GM21515 (cell line): ENCODE measurements around the gene EFNA2.
"Not testable (repeated sequence)": the region's sequence is repeated elsewhere in the genome, so short reads cannot be mapped to it uniquely, and the experiment has no call there.

Source experiments
- ATAC-seq: cut with Tn5 transposase; IDR thresholded peaks from one replicate; pipeline ENCODE4 v1.9.1; 2021; ENCODE audit not compliant: unreplicated experiment

EFNA2 gene

GRCh38 chr19:1295169-1296012, 9.7 kb downstream of the EFNA2 start:
- no peak for ATAC-seq

- no peak for ATAC-seq
Measured at GRCh38 chr19:1296078-1296477, 10.4 kb downstream of the EFNA2 start.

- no peak for ATAC-seq
Measured at GRCh38 chr19:1296575-1297271, 11.1 kb downstream of the EFNA2 start.

GRCh38 chr19:1298235-1298634, 12.6 kb downstream of the EFNA2 start:
- no peak for ATAC-seq

GRCh38 chr19:1299801-1300200, 14.1 kb downstream of the EFNA2 start:
- ATAC-seq, result no peak

- ATAC-seq, result no peak
Measured at GRCh38 chr19:1300744-1301490, 15.2 kb downstream of the EFNA2 start.

GRCh38 chr19:1302533-1303239, 17.0 kb downstream of the EFNA2 start:
- ATAC-seq, result no peak

- ATAC-seq, result no peak
Measured at GRCh38 chr19:1304197-1304924, 18.7 kb downstream of the EFNA2 start.

GRCh38 chr19:1305354-1305753, 19.7 kb downstream of the EFNA2 start:
- not testable (repeated sequence) for ATAC-seq

- ATAC-seq, result no peak
Measured at GRCh38 chr19:1307320-1307719, 21.6 kb downstream of the EFNA2 start.

- ATAC-seq, result no peak
Measured at GRCh38 chr19:1307755-1308303, 22.2 kb downstream of the EFNA2 start.

GRCh38 chr19:1308718-1309117, 23.0 kb downstream of the EFNA2 start:
- ATAC-seq, result no peak

- no peak for ATAC-seq
Measured at GRCh38 chr19:1309977-1310852, 24.5 kb downstream of the EFNA2 start.

- no peak for ATAC-seq
Measured at GRCh38 chr19:1310853-1311180, 25.1 kb downstream of the EFNA2 start.

GRCh38 chr19:1311543-1312091, 25.9 kb downstream of the EFNA2 start:
- no peak for ATAC-seq

GRCh38 chr19:1312767-1313694, 27.4 kb downstream of the EFNA2 start:
- no peak for ATAC-seq

GRCh38 chr19:1313695-1314613, 28.3 kb downstream of the EFNA2 start:
- no peak for ATAC-seq
